Spleen (tissue), 7 donors: ENCODE data around the gene RANBP17.

ENCODE experiments used
- POLR2AphosphoS5 ChIP-seq, 3 donors: sonication (generic); formaldehyde crosslinking; IDR thresholded peaks; one replicate each; pipeline ENCODE4 v1.5.1; 2017; ENCODE audit warnings: antibody characterized with exemption in 3 of 3
- TF ChIP-seq, protein P1 (sequence below), 11 experiments: fragments of 200-600 bp in 7 of 11; fragments of 450-650 bp in 4 of 11; sonication (generic) in 4 of 11; IDR thresholded peaks in 8 of 11; conservative IDR thresholded peaks in 3 of 11; 1 replicate in 7 of 11; 2 replicates in 4 of 11; pipeline versions ENCODE4 v1.4.0 to v1.8.0; 2016 to 2021; ENCODE audit warnings: antibody characterized with exemption in 11 of 11, inconsistent platforms in 4 of 11, mild to moderate bottlenecking in 1 of 11
- donor health status: DM: no; HTN: no; CAD: no; lungs with moderate emphysema.
- donor health status: DM: no; HTN: no; CAD: no.
- donor health status: DM: no; HTN: no; CAD: no.

- TF ChIP-seq, protein P1, sequence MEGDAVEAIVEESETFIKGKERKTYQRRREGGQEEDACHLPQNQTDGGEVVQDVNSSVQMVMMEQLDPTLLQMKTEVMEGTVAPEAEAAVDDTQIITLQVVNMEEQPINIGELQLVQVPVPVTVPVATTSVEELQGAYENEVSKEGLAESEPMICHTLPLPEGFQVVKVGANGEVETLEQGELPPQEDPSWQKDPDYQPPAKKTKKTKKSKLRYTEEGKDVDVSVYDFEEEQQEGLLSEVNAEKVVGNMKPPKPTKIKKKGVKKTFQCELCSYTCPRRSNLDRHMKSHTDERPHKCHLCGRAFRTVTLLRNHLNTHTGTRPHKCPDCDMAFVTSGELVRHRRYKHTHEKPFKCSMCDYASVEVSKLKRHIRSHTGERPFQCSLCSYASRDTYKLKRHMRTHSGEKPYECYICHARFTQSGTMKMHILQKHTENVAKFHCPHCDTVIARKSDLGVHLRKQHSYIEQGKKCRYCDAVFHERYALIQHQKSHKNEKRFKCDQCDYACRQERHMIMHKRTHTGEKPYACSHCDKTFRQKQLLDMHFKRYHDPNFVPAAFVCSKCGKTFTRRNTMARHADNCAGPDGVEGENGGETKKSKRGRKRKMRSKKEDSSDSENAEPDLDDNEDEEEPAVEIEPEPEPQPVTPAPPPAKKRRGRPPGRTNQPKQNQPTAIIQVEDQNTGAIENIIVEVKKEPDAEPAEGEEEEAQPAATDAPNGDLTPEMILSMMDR (IDR thresholded peaks at IDR 0.05 in 8 of 11, conservative IDR thresholded peaks at IDR 0.05 in 3 of 11), result no peak
- TF ChIP-seq POLR2AphosphoS5 (IDR thresholded peaks at IDR 0.05), result no peak
Observed at GRCh38 chr5:170844651-170845050, 17.2 kb upstream of the RANBP17 start.
